ENCODE measurements around the gene RAB43. TPM values are rescaled to one million over a fixed set of nuclear protein-coding genes. Genes with fewer than 3 reads are reported as not detected.

The RAB43 gene
- total RNA-seq, 2 donors from 2014 or later = 26.4 to 53.5 TPM

DNA sequence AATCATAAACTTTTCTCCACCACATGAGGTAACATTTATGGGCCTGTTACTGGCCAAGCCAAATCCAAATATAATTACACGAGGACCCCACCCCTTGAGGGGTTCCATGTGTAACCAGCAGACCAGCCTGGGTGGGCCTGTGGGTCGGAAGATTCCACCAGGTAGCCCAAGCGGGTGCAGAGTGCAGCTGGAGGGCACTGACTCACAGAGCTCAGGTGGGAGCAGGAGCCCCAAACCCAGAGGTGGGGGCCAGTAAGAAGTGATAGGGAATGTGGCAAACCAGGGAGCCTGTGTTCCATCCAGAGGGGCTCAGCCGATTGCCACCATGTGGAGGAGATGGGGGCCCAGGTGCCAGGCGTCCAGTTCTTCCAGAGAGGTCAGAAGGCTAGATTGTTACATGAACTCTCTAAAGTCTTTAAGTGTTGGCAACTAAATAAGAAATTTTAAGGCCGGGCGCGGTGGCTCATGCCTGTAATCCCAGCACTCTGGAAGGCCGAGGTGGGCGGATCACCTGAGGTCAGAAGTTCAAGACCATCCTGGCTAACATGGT is 58.4 kb downstream of the RAB43 start:
- H3K27ac ChIP-seq = no peak overlapping the region
- H3K4me1 ChIP-seq (ENCODE audit: control insufficient read depth in 1 of 2, low read depth in 2 of 2) = peaks cover 0 to 6% of the 10 kb centered on the region in 2 donors
- TF ChIP-seq, protein P1, sequence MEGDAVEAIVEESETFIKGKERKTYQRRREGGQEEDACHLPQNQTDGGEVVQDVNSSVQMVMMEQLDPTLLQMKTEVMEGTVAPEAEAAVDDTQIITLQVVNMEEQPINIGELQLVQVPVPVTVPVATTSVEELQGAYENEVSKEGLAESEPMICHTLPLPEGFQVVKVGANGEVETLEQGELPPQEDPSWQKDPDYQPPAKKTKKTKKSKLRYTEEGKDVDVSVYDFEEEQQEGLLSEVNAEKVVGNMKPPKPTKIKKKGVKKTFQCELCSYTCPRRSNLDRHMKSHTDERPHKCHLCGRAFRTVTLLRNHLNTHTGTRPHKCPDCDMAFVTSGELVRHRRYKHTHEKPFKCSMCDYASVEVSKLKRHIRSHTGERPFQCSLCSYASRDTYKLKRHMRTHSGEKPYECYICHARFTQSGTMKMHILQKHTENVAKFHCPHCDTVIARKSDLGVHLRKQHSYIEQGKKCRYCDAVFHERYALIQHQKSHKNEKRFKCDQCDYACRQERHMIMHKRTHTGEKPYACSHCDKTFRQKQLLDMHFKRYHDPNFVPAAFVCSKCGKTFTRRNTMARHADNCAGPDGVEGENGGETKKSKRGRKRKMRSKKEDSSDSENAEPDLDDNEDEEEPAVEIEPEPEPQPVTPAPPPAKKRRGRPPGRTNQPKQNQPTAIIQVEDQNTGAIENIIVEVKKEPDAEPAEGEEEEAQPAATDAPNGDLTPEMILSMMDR (IDR thresholded peaks at IDR 0.05) = no peak
- no peaks in the 10 kb centered on the region for H3K27me3 ChIP-seq (replicated peaks; ENCODE audit: insufficient read depth)
- no peak for DNase-seq (ENCODE audit: low spot score)
- no peaks in the 10 kb centered on the region for H3K36me3 ChIP-seq
- H3K4me3 ChIP-seq = no peak overlapping the region
- no peak for ATAC-seq (ENCODE audit: insufficient number of reproducible peaks, low FRiP score, low read depth)
- no peaks in the 10 kb centered on the region for H3K9me3 ChIP-seq

DNA sequence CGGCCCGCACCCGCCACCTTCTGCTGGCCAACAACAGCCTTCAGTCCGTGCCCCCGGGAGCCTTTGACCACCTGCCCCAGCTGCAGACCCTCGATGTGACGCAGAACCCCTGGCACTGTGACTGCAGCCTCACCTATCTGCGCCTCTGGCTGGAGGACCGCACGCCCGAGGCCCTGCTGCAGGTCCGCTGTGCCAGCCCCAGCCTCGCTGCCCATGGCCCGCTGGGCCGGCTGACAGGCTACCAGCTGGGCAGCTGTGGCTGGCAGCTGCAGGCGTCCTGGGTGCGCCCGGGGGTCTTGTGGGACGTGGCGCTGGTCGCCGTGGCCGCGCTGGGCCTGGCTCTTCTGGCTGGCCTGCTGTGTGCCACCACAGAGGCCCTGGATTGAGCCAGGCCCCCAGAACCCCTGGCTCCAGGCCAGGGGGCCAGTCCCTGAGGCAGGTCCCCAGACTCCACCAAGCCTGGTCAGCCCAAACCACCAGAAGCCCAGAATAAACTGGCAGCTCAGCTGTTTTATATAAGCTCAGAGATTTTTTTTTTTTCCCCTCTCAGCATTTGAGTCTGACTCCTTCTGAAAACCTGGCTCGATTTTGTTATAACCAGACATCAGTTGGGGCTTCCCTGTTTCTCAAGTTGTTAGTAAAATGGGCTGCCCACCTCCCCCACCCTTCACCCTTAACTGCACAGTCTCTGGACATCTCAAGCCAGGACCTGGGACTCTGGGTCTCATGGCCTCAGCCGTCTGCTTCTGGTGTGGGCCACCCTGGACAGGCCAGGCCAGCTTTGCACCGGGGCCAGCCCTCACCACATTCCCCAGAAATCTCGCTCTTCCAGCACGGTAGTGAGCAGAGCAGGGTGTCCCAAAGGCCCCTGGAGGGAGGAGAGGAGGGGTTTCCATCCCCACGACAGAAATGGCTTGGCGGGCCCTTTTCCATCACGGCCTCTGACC is 59.4 kb downstream of the RAB43 start:
- no peaks in the 10 kb centered on the region for H3K36me3 ChIP-seq
- DNase-seq (ENCODE audit: low spot score) (no peak), ATAC-seq (ENCODE audit: insufficient number of reproducible peaks, low FRiP score, low read depth) (no peak)
- no peaks in the 10 kb centered on the region for H3K9me3 ChIP-seq
- no peak overlapping the region for H3K4me3 ChIP-seq
- peaks cover 0 to 7% of the 10 kb centered on the region in 2 donors for H3K4me1 ChIP-seq (ENCODE audit: control insufficient read depth in 1 of 2, low read depth in 2 of 2)
- TF ChIP-seq, protein P1 (IDR thresholded peaks at IDR 0.05) = no peak
- H3K27me3 ChIP-seq (replicated peaks; ENCODE audit: insufficient read depth) = no peaks in the 10 kb centered on the region
- no peak overlapping the region for H3K27ac ChIP-seq

DNA sequence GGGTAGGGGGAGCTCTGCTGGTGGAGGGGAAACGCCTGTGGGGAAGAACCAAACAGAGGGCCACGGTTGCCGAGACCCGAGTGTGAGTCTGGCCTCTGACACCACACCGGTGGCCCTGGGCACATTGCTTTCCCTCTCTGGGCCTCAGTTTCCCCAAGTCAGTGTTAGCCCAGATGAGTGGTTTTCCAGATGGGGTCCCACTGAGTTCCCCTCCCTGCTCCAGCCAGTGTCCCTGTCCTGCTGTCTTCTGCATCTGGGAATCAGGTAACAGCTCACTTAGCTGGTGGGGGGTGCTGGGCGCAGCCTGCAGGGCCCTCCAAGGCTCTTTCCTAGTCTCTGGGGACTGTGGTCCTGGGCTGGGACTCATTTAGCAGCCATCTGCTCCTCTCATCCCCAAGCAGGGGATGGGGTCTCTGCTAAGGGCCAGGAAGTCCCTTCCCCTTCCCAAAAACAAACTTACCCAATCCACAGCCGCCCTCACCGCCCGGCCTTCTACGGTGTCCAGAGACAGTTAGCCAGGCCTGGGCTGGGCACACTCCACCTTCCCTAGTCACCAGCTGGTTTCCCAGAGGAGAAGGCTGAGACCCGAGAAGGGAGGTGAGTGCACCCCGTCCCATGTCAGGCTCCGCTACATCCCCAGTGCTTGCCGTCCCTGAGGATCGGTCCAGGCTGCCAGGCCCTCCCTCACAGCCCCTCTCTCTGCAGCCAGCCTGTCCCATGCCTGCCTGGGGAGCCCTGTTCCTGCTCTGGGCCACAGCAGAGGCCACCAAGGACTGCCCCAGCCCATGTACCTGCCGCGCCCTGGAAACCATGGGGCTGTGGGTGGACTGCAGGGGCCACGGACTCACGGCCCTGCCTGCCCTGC is 60.3 kb downstream of the RAB43 start:
- no peak overlapping the region for H3K27ac ChIP-seq
- H3K9me3 ChIP-seq = no peaks in the 10 kb centered on the region
- peaks cover 0 to 7% of the 10 kb centered on the region in 2 donors for H3K4me1 ChIP-seq (ENCODE audit: control insufficient read depth in 1 of 2, low read depth in 2 of 2)
- no peak for ATAC-seq (ENCODE audit: insufficient number of reproducible peaks, low FRiP score, low read depth)
- no peaks in the 10 kb centered on the region for H3K27me3 ChIP-seq (replicated peaks; ENCODE audit: insufficient read depth)
- no peak overlapping the region for H3K4me3 ChIP-seq
- TF ChIP-seq, protein P1 (IDR thresholded peaks at IDR 0.05) = no peak
- H3K36me3 ChIP-seq = no peaks in the 10 kb centered on the region
- DNase-seq (ENCODE audit: low spot score) = no peak

DNA sequence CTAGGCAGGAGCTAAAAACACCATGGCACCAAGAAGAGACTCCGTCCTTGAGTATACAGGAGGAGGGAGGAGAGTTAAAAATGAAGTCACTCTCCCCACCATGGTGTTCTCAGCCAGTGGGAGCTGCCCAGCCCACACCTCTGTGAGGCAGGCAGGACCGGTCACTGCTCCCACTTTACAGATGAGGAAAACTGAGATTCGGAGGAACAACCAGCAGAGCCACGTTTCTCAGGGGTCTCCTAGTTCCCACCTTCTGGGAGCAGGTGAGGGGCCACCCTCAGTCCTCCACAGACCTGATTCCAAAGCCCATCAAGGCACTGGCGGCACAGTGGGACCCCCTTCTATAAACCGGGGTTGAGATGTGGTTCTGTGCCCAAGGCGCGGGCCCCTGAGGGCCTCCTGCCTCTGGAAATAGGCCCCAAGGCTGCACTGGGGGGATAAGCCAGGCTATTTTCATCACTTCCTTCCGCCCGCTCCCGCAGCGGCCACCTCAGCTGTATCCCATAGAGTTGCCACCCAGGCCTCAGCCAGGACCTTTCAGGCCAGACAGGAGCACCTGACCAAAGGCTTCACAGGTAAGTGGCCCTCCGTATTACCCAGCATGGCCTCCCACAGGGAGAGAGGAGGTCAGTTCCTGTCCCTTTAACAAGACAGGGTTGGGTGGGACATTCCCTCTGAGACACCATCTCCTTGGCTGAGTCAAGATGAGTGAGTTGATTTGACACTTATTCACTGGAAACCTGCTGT is 61.2 kb downstream of the RAB43 start, which contains the start of gene GP9:
Gene GP9, plus strand, starts transcription at position 504 of the 747 bp plus-strand sequence. CDS start 961 bp downstream, outside the sequence.
- no peak for DNase-seq (ENCODE audit: low spot score)
- no peak within 1 kb of the TSS for H3K4me3 ChIP-seq
- no peak for ATAC-seq (ENCODE audit: insufficient number of reproducible peaks, low FRiP score, low read depth)
- H3K27ac ChIP-seq = no peak within 1 kb of the TSS
- H3K36me3 ChIP-seq = no peaks in the 10 kb centered on the region
- no peaks in the 10 kb centered on the region for H3K9me3 ChIP-seq
- TF ChIP-seq, protein P1 (IDR thresholded peaks at IDR 0.05) = no peak
- peaks cover 0 to 7% of the 10 kb centered on the region in 2 donors for H3K4me1 ChIP-seq (ENCODE audit: control insufficient read depth in 1 of 2, low read depth in 2 of 2)
- H3K27me3 ChIP-seq (replicated peaks; ENCODE audit: insufficient read depth) = no peaks in the 10 kb centered on the region

Data from thoracic aorta (tissue), 2 donors.